Measurements from ENCODE around the gene LARGE1. TPM values are rescaled to one million over a fixed set of nuclear protein-coding genes. Genes with fewer than 3 reads are reported as not detected.

The LARGE1 gene
- total RNA-seq, 1 donor from 2014 or later = 195 TPM

DNA sequence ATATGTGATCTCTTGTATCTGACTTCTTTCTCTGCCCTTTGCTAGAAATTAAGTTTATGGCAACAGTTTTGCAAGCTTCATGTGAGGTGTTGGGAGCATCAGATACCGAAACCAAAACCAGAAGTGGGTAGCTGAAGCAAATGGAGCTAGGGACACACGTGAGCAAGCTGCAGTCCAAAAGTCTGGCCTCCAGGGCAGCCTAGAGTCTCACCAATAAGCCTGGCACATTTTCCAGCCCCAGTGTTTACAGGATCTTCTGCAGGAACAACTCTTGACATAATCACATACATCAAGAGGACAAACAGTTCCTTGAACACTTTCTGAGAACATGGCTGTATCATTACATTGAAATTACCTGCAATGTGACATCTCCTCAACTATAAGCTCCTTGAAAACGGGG, 114.1 kb downstream of the LARGE1 start:
- H3K4me3 Mint-ChIP-seq (ENCODE audit: low read depth) = no peak overlapping the region
- DNase-seq (ENCODE audit: low spot score, unreplicated experiment) = no peak
- peaks cover 9% of the 10 kb centered on the region for H3K36me3 Mint-ChIP-seq (ENCODE audit: insufficient read depth)
- no peaks in the 10 kb centered on the region for H3K27me3 Mint-ChIP-seq
- peaks cover 10% of the 10 kb centered on the region for H3K9me3 Mint-ChIP-seq (ENCODE audit: low read depth)
- TF ChIP-seq, protein P1, sequence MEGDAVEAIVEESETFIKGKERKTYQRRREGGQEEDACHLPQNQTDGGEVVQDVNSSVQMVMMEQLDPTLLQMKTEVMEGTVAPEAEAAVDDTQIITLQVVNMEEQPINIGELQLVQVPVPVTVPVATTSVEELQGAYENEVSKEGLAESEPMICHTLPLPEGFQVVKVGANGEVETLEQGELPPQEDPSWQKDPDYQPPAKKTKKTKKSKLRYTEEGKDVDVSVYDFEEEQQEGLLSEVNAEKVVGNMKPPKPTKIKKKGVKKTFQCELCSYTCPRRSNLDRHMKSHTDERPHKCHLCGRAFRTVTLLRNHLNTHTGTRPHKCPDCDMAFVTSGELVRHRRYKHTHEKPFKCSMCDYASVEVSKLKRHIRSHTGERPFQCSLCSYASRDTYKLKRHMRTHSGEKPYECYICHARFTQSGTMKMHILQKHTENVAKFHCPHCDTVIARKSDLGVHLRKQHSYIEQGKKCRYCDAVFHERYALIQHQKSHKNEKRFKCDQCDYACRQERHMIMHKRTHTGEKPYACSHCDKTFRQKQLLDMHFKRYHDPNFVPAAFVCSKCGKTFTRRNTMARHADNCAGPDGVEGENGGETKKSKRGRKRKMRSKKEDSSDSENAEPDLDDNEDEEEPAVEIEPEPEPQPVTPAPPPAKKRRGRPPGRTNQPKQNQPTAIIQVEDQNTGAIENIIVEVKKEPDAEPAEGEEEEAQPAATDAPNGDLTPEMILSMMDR (IDR thresholded peaks at IDR 0.05; ENCODE audit: unreplicated experiment) = no peak
- no peak overlapping the region for H3K27ac Mint-ChIP-seq
- H3K4me1 Mint-ChIP-seq (ENCODE audit: low read depth) = peaks cover 4% of the 10 kb centered on the region

DNA sequence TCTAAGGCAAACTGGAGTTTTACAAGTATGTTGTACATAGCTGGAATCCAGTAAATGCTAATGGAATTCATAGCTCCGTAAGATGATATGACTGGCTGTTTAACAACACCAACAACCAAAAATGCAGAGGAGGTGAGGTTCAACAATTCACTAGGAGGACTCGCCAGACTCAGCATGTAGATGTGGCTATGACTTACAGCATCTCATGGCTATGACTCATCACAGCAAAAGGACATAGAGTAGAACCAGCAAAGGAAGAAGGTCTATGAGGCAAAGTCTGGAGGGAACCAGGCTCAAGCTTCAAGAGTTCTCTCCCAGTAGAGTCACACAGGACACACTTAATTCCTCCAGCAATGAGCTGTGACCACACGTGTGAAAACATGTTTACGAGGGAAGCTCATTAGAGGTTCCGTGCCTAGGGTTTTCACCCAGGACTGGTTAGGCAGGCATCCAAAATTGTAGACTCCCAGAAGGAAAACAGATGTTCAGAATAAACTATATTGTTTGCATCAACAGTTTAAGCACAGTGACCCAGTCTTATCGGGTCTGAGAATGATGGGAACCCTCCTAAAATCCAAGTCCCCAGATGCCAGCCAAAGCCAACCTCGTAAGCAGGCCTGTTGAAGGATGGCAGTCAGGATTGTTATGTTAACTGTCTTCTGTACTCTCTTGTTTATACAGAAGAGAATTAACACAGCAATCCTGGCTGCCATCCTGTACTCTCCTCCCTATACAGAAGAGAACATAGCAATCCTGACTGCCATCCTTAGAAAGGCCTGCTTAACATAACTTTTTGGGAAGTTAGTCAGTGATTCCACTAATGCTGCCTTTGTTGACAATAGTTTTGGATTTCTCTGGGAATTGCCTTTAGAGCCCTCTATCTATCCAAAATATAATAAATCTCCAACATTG, 116.6 kb downstream of the LARGE1 start:
- TF ChIP-seq, protein P1 (IDR thresholded peaks at IDR 0.05; ENCODE audit: unreplicated experiment) = no peak
- Mint-ChIP-seq H3K27me3 (no peaks in the 10 kb centered on the region), H3K9me3 (ENCODE audit: low read depth) (peaks cover 20% of the 10 kb centered on the region), H3K4me1 (ENCODE audit: low read depth) (peaks cover 4% of the 10 kb centered on the region), H3K27ac (peak overlapping the region; percentile 39), H3K36me3 (ENCODE audit: insufficient read depth) (peaks cover 20% of the 10 kb centered on the region), H3K4me3 (ENCODE audit: low read depth) (no peak overlapping the region)
- no peak for DNase-seq (ENCODE audit: low spot score, unreplicated experiment)

DNA sequence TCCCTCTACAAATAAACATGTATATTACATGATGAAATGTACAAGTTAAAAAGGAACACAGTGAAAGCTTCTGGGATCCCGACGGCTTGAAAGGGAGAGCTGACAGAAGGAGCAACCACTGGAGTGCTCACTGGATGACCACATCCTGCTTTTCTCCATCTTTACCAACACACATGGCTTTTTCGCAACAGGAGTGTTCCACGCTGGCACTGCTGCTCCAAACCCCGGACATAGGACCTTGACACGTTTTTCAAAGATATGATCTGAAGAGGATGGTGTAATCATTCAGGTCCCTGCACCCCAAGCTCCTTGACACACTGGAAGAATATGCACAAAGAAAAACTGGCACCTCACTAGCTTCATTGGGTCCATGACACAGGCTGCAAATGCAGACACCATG, 121.9 kb downstream of the LARGE1 start:
- H3K27me3 Mint-ChIP-seq = no peaks in the 10 kb centered on the region
- no peak for DNase-seq (ENCODE audit: low spot score, unreplicated experiment)
- H3K36me3 Mint-ChIP-seq (ENCODE audit: insufficient read depth) = peaks cover 23% of the 10 kb centered on the region
- H3K4me1 Mint-ChIP-seq (ENCODE audit: low read depth) = peaks cover 8% of the 10 kb centered on the region
- TF ChIP-seq, protein P1 (IDR thresholded peaks at IDR 0.05; ENCODE audit: unreplicated experiment) = no peak
- peak overlapping the region; percentile 80 for H3K27ac Mint-ChIP-seq
- peaks cover 20% of the 10 kb centered on the region for H3K9me3 Mint-ChIP-seq (ENCODE audit: low read depth)
- no peak overlapping the region for H3K4me3 Mint-ChIP-seq (ENCODE audit: low read depth)

DNA sequence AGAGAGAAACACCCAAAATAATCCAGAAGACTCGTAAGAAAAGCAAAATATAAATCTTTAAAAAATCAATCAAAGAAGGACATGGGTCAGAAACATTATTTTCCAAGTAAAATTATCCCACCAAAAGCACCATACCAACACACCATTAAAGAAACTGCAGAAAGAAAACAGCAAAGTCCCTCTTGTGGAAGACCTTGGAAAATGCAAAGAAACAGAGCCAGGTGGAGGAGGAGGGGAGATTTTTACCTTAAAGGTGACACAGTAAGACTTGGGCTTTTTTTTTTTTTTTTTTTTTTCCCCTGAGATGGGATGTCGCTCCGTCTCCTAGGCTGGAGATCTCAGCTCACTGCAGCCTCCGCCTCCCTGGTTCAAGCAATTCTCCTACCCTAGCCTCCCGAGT, 123.8 kb downstream of the LARGE1 start:
- DNase-seq (ENCODE audit: low spot score, unreplicated experiment) = no peak
- Mint-ChIP-seq H3K27ac (no peak overlapping the region), H3K36me3 (ENCODE audit: insufficient read depth) (peaks cover 27% of the 10 kb centered on the region), H3K9me3 (ENCODE audit: low read depth) (peaks cover 17% of the 10 kb centered on the region), H3K4me1 (ENCODE audit: low read depth) (peaks cover 19% of the 10 kb centered on the region), H3K4me3 (ENCODE audit: low read depth) (no peak overlapping the region), H3K27me3 (no peaks in the 10 kb centered on the region)
- TF ChIP-seq, protein P1 (IDR thresholded peaks at IDR 0.05; ENCODE audit: unreplicated experiment) = peak; percentile 31

DNA sequence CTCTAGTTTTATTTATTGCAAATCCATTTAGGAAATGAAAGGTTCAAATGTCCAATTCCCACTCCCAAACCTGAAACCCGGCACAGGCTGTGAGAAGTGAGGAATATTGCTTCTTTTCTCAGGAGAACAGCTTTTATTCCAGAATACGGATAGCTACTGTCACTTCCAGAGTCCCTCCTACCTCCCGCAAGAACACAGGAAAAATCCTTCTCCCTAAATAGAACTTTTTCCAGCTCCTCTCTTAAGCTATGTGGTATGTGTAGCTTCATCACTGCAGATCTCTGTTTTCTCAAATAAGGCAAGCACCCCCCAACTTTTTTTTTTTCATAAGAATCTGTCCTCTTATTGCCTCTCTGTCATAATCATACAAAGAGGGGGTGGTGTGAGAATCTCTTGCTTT, 126.8 kb downstream of the LARGE1 start:
- H3K36me3 Mint-ChIP-seq (ENCODE audit: insufficient read depth) = peaks cover 35% of the 10 kb centered on the region
- H3K27me3 Mint-ChIP-seq = no peaks in the 10 kb centered on the region
- peak overlapping the region; percentile 65 for H3K27ac Mint-ChIP-seq
- H3K4me1 Mint-ChIP-seq (ENCODE audit: low read depth) = peaks cover 19% of the 10 kb centered on the region
- peaks cover 13% of the 10 kb centered on the region for H3K9me3 Mint-ChIP-seq (ENCODE audit: low read depth)
- no peak for DNase-seq (ENCODE audit: low spot score, unreplicated experiment)
- no peak overlapping the region for H3K4me3 Mint-ChIP-seq (ENCODE audit: low read depth)
- TF ChIP-seq, protein P1 (IDR thresholded peaks at IDR 0.05; ENCODE audit: unreplicated experiment) = no peak
